ENCODE results near the gene NAP1L5. TPM values are rescaled to one million over a fixed set of nuclear protein-coding genes. Genes with fewer than 3 reads are reported as not detected.

NAP1L5 gene
- polyA plus RNA-seq, 4 donors = 14.7 to 17.5 (median 16.1) TPM

GRCh38 chr4:88722828-88723227 is 25.2 kb upstream of the NAP1L5 start:
- DNase-seq (ENCODE audit: low read depth in 4 of 4, low spot score in 3 of 4) = no peak

GRCh38 chr4:88722276-88722780 is 24.7 kb upstream of the NAP1L5 start:
- DNase-seq (ENCODE audit: low read depth in 4 of 4, low spot score in 3 of 4) = no peak

GRCh38 chr4:88720451-88721428 is 23.1 kb upstream of the NAP1L5 start:
- DNase-seq (ENCODE audit: low read depth in 4 of 4, low spot score in 3 of 4) = no peak

GRCh38 chr4:88719381-88719780 is 21.8 kb upstream of the NAP1L5 start:
- no peak for DNase-seq (ENCODE audit: low read depth in 4 of 4, low spot score in 3 of 4)

GRCh38 chr4:88718098-88718497 is 20.5 kb upstream of the NAP1L5 start:
- DNase-seq (ENCODE audit: low read depth in 4 of 4, low spot score in 3 of 4) = no peak

- DNase-seq (ENCODE audit: low read depth in 4 of 4, low spot score in 3 of 4) = no peak
These were observed 16.2 kb upstream of the NAP1L5 start for GRCh38 chr4:88713782-88714181.

- no peak for DNase-seq (ENCODE audit: low read depth in 4 of 4, low spot score in 3 of 4)
These were observed 12.4 kb upstream of the NAP1L5 start for GRCh38 chr4:88709989-88710388.

- DNase-seq (ENCODE audit: low read depth in 4 of 4, low spot score in 3 of 4) = peak in 1 of 4 donors; percentile 22
These were observed 8.9 kb upstream of the NAP1L5 start for GRCh38 chr4:88706574-88706973.

GRCh38 chr4:88705805-88706492 is 8.3 kb upstream of the NAP1L5 start:
- DNase-seq (ENCODE audit: low read depth in 4 of 4, low spot score in 3 of 4) = no peak

- DNase-seq (ENCODE audit: low read depth in 4 of 4, low spot score in 3 of 4) = no peak
These were observed 7.6 kb upstream of the NAP1L5 start for GRCh38 chr4:88705223-88705622.

- no peak for DNase-seq (ENCODE audit: low read depth in 4 of 4, low spot score in 3 of 4)
These were observed 5.2 kb upstream of the NAP1L5 start for GRCh38 chr4:88702782-88703181.

GRCh38 chr4:88698519-88698918 is 890 bp upstream of the NAP1L5 start:
- no peak for DNase-seq (ENCODE audit: low read depth in 4 of 4, low spot score in 3 of 4)

GRCh38 chr4:88697141-88697540 is 488 bp downstream of the NAP1L5 start:
- no peak for DNase-seq (ENCODE audit: low read depth in 4 of 4, low spot score in 3 of 4)

GRCh38 chr4:88696630-88697029 is 999 bp downstream of the NAP1L5 start:
- DNase-seq (ENCODE audit: low read depth in 4 of 4, low spot score in 3 of 4) = no peak

- DNase-seq (ENCODE audit: low read depth in 4 of 4, low spot score in 3 of 4) = no peak
These were observed 3.8 kb downstream of the NAP1L5 start for GRCh38 chr4:88693792-88694191.

- DNase-seq (ENCODE audit: low read depth in 4 of 4, low spot score in 3 of 4) = no peak
These were observed 7.3 kb downstream of the NAP1L5 start for GRCh38 chr4:88690355-88690754.

GRCh38 chr4:88681209-88681608 is 16.4 kb downstream of the NAP1L5 start:
- DNase-seq (ENCODE audit: low read depth in 4 of 4, low spot score in 3 of 4) = no peak

GRCh38 chr4:88675543-88675942 is 22.1 kb downstream of the NAP1L5 start:
- no peak for DNase-seq (ENCODE audit: low read depth in 4 of 4, low spot score in 3 of 4)

GRCh38 chr4:88674979-88675378 is 22.6 kb downstream of the NAP1L5 start:
- DNase-seq (ENCODE audit: low read depth in 4 of 4, low spot score in 3 of 4) = no peak

- DNase-seq (ENCODE audit: low read depth in 4 of 4, low spot score in 3 of 4) = no peak
These were observed 23.1 kb downstream of the NAP1L5 start for GRCh38 chr4:88674565-88674964.

- DNase-seq (ENCODE audit: low read depth in 4 of 4, low spot score in 3 of 4) = no peak
These were observed 23.7 kb downstream of the NAP1L5 start for GRCh38 chr4:88673886-88674285.

GRCh38 chr4:88672987-88673386 is 24.6 kb downstream of the NAP1L5 start:
- no peak for DNase-seq (ENCODE audit: low read depth in 4 of 4, low spot score in 3 of 4)

Data from right renal pelvis (tissue), 4 donors.